K562 (cell line): ENCODE results near the gene WARS2. TPM values are rescaled to one million over a fixed set of nuclear protein-coding genes. Genes with fewer than 3 reads are reported as not detected.

Experiments
- BRD9 ChIP-seq: fragments of 450-650 bp; IDR thresholded peaks from 2 replicates; pipeline ENCODE4 v1.6.1; 2018; ENCODE audit warnings: low read depth; ENCODE audit not compliant: partially characterized antibody
- CAMTA2 ChIP-seq: fragments of 250-450 bp; sonication (Bioruptor Pico); conservative IDR thresholded peaks from 2 replicates; pipeline ENCODE4 v1.5.1; 2022
- CREM ChIP-seq: IDR thresholded peaks from 2 replicates; pipeline ENCODE4 v1.6.1; 2014; ENCODE audit warnings: antibody characterized with exemption, low read depth
- ELF1 ChIP-seq: fragments of 200-800 bp; sonication (Bioruptor generic); IDR thresholded peaks from 2 replicates; pipeline ENCODE4 v1.6.1; 2016; ENCODE audit warnings: missing genetic modification characterization, missing compliant biosample characterization
- FOXK2 ChIP-seq, 2 experiments: fragments of 450-650 bp; IDR thresholded peaks in 1 of 2; conservative IDR thresholded peaks in 1 of 2; 2 replicates each; pipeline ENCODE4 v1.6.1; 2016; ENCODE audit warnings: low read depth in 2 of 2, mild to moderate bottlenecking in 1 of 2
- FOXP1 ChIP-seq: sonication (generic); formaldehyde crosslinking; IDR thresholded peaks from 2 replicates; pipeline ENCODE4 v1.8.0; 2022; ENCODE audit warnings: mild to moderate bottlenecking, missing genetic modification reagents
- NR2C1 ChIP-seq, 2 experiments: fragments of 450-650 bp; IDR thresholded peaks; 2 replicates each; pipeline ENCODE4 v1.6.1; 2017; ENCODE audit warnings: mild to moderate bottlenecking in 2 of 2, antibody characterized with exemption in 1 of 2, inconsistent platforms in 1 of 2, missing compliant biosample characterization in 1 of 2, missing genetic modification characterization in 1 of 2
- PML ChIP-seq: IDR thresholded peaks from 2 replicates; pipeline ENCODE4 v1.6.1; 2012; ENCODE audit warnings: low read length, inconsistent platforms
- SNIP1 ChIP-seq: fragments of 450-650 bp; IDR thresholded peaks from 2 replicates; pipeline ENCODE4 v1.7.1; 2017; ENCODE audit warnings: low read depth, mild to moderate bottlenecking
- SRSF3 ChIP-seq: fragments of 200-400 bp; formaldehyde crosslinking; IDR thresholded peaks from 2 replicates; pipeline ENCODE4 v1.6.1; 2016; ENCODE audit warnings: mild to moderate bottlenecking, low read length, moderate library complexity; ENCODE audit not compliant: insufficient read depth
- ZFP36 ChIP-seq: fragments of 150-350 bp; IDR thresholded peaks from 2 replicates; pipeline ENCODE4 v1.6.1; 2018; ENCODE audit warnings: low read length, low read depth; ENCODE audit not compliant: partially characterized antibody
- ZNF23 ChIP-seq: fragments of 250-450 bp; sonication (Bioruptor Pico); IDR thresholded peaks from 2 replicates; pipeline ENCODE4 v1.4.0; 2020; ENCODE audit warnings: mild to moderate bottlenecking
- ZNF263 ChIP-seq: sonication (generic); formaldehyde crosslinking; IDR thresholded peaks from 2 replicates; pipeline ENCODE4 v1.8.0; 2022; ENCODE audit warnings: mild to moderate bottlenecking, missing genetic modification reagents, borderline replicate concordance
- ZNF41 ChIP-seq: fragments of 250-450 bp; sonication (Bioruptor Pico); conservative IDR thresholded peaks from 2 replicates; pipeline ENCODE4 v1.4.0; 2020; ENCODE audit warnings: mild to moderate bottlenecking
- polyA plus RNA-seq, 8 experiments: library from polyadenylated mRNA; depleted of rRNA in 4 of 8; stranded (reverse) in 5 of 8; unstranded in 3 of 8; fragments of >200 nt; fragmentation: Nextera tagmentation in 2 of 8; fragmentation: Illumina TruSeq in 1 of 8; extraction: Ambion mirVana in 2 of 8; extraction: Trizol in 1 of 8; gene quantifications; 2 replicates each; pipeline versions ENCODE4 v1.2.1 to v1.2.3, GENCODE V29; 2011 to 2014; ENCODE audit warnings: inconsistent platforms in 1 of 8, missing spikeins in 1 of 8
- total RNA-seq, 7 experiments: library from RNA; depleted of rRNA in 6 of 7; stranded (reverse); fragments of >200 nt in 6 of 7; fragmentation: Illumina TruSeq in 2 of 7; extraction: Trizol in 2 of 7; gene quantifications; 2 replicates each; pipeline versions ENCODE4 v1.2.1 to v1.2.3, GENCODE V29; 2011 to 2021; ENCODE audit warnings: low replicate concordance in 1 of 7
- TF ChIP-seq, protein P1 (sequence below), 2 experiments: IDR thresholded peaks; 2 replicates each; pipeline ENCODE4 v1.6.1; 2011; ENCODE audit warnings: borderline replicate concordance in 1 of 2, control low read depth in 1 of 2, low read depth in 1 of 2, low read length in 1 of 2, mild to moderate bottlenecking in 1 of 2, mixed read lengths in 1 of 2, moderate library complexity in 1 of 2; ENCODE audit not compliant: insufficient read depth in 1 of 2, insufficient read length in 1 of 2, poor library complexity in 1 of 2, severe bottlenecking in 1 of 2; ENCODE audit errors: extremely low read depth in 1 of 2
- TF ChIP-seq, protein P2 (sequence below): IDR thresholded peaks from 2 replicates; pipeline ENCODE4 v1.6.1; 2011; ENCODE audit warnings: borderline replicate concordance, low read depth, mild to moderate bottlenecking, moderate library complexity, low read length; ENCODE audit not compliant: insufficient read depth, poor library complexity, severe bottlenecking
- TF ChIP-seq, protein P3 (sequence below): fragments of 250-450 bp; sonication (Bioruptor Pico); IDR thresholded peaks from 2 replicates; pipeline ENCODE4 v1.8.0; 2022; ENCODE audit warnings: moderate library complexity, mild to moderate bottlenecking, inconsistent platforms
- TF ChIP-seq, protein P4 (sequence below): fragments of 450-650 bp; formaldehyde crosslinking; IDR thresholded peaks from 2 replicates; pipeline ENCODE4 v1.4.0; 2020; ENCODE audit warnings: mild to moderate bottlenecking, moderate library complexity
- TF ChIP-seq, protein P5 (sequence below): sonication (generic); formaldehyde crosslinking; IDR thresholded peaks from 2 replicates; pipeline ENCODE4 v1.8.0; 2022; ENCODE audit warnings: mild to moderate bottlenecking, missing genetic modification reagents

WARS2 gene
- total and polyA plus RNA-seq, 9 of the 15 experiments (the other 6 are each of a cell fraction or from before 2014, with no cell fraction given): 5.7 to 18.0 (median 16.9) TPM

DNA sequence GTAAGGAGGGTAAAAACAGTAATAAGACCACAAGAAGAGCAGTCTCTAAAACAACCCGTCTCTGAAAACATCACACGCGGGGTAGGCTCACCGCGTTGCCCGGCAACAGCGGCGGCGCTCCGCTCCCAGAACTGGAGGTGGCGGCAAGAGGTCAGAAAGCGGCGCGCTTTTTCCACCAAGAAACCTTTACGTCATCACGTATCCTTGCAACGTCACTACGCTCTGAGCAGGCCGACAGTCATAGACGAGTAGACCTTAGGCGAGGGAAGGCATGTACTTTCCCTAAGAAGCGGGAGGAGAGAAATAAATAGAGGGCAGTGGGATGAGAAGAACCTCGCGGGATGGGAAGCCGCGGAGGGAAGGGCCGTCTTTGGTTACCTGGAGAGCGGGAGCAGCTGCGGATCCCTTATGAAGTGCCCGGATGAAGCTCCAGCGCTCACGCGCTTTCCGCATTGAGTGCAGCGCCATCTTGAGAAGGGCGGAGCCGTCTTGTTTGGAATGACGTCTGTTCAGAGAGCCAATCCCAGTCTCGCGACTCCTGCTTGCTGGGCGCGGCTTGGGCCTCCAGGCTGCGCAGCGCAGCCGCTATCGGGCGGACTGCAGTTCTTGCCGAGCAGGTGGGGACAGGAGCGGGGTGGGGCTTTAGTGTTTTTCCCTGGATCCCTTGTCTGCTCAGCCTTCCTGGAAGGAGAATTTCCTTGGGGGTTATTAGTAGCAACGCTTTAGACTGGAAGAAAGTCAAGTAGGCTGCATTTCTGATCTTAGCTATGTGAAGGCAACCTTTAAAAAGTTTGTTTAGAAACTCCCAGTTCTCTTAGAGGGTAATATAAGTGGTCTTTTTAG is at the start of gene WARS2 (continued):
- TF ChIP-seq, protein P1, sequence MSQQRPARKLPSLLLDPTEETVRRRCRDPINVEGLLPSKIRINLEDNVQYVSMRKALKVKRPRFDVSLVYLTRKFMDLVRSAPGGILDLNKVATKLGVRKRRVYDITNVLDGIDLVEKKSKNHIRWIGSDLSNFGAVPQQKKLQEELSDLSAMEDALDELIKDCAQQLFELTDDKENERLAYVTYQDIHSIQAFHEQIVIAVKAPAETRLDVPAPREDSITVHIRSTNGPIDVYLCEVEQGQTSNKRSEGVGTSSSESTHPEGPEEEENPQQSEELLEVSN (IDR thresholded peaks at IDR 0.05; ENCODE audit: borderline replicate concordance in 1 of 2, extremely low read depth in 1 of 2, insufficient read depth in 1 of 2, insufficient read length in 1 of 2, low read depth in 1 of 2, low read length in 1 of 2, poor library complexity in 1 of 2, severe bottlenecking in 1 of 2): peak; percentile 46 to 70
- TF ChIP-seq ZNF23: no peak
- TF ChIP-seq CAMTA2: peak; percentile 74; the same call in 1 of the 2 replicates
- no peak for TF ChIP-seq ZFP36
- TF ChIP-seq SNIP1: no peak
- TF ChIP-seq FOXK2 (conservative IDR thresholded peaks at IDR 0.05 in 1 of 2, IDR thresholded peaks at IDR 0.05 in 1 of 2; ENCODE audit: low read depth in 2 of 2): peak; percentile 56 to 76; a peak in 3 of 4 replicates
- TF ChIP-seq, protein P2, sequence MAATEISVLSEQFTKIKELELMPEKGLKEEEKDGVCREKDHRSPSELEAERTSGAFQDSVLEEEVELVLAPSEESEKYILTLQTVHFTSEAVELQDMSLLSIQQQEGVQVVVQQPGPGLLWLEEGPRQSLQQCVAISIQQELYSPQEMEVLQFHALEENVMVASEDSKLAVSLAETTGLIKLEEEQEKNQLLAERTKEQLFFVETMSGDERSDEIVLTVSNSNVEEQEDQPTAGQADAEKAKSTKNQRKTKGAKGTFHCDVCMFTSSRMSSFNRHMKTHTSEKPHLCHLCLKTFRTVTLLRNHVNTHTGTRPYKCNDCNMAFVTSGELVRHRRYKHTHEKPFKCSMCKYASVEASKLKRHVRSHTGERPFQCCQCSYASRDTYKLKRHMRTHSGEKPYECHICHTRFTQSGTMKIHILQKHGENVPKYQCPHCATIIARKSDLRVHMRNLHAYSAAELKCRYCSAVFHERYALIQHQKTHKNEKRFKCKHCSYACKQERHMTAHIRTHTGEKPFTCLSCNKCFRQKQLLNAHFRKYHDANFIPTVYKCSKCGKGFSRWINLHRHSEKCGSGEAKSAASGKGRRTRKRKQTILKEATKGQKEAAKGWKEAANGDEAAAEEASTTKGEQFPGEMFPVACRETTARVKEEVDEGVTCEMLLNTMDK: peak; percentile 10
- TF ChIP-seq, protein P3, sequence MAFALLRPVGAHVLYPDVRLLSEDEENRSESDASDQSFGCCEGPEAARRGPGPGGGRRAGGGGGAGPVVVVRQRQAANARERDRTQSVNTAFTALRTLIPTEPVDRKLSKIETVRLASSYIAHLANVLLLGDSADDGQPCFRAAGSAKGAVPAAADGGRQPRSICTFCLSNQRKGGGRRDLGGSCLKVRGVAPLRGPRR (CRISPR knock-in tag): no peak
- peak; percentile 79 for TF ChIP-seq NR2C1 (IDR thresholded peaks at IDR 0.05)
- peak; percentile 86 for TF ChIP-seq NR2C1 (tag; IDR thresholded peaks at IDR 0.05)
- TF ChIP-seq ELF1 (tag): peak; percentile 84; the same call in 1 of the 2 replicates
- TF ChIP-seq PML: peak; percentile 92
- TF ChIP-seq ZNF263 (CRISPR knock-in tag): 0 out of 2 replicates have a peak, but pooled peaks have one; percentile 47
- peak; percentile 75 for TF ChIP-seq BRD9
- TF ChIP-seq, protein P4, sequence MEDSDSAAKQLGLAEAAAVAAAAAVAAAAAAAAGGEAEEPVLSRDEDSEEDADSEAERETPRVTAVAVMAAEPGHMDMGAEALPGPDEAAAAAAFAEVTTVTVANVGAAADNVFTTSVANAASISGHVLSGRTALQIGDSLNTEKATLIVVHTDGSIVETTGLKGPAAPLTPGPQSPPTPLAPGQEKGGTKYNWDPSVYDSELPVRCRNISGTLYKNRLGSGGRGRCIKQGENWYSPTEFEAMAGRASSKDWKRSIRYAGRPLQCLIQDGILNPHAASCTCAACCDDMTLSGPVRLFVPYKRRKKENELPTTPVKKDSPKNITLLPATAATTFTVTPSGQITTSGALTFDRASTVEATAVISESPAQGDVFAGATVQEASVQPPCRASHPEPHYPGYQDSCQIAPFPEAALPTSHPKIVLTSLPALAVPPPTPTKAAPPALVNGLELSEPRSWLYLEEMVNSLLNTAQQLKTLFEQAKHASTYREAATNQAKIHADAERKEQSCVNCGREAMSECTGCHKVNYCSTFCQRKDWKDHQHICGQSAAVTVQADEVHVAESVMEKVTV: no peak
- no peak for TF ChIP-seq SRSF3
- TF ChIP-seq, protein P5, sequence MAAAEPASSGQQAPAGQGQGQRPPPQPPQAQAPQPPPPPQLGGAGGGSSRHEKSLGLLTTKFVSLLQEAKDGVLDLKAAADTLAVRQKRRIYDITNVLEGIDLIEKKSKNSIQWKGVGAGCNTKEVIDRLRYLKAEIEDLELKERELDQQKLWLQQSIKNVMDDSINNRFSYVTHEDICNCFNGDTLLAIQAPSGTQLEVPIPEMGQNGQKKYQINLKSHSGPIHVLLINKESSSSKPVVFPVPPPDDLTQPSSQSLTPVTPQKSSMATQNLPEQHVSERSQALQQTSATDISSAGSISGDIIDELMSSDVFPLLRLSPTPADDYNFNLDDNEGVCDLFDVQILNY (CRISPR knock-in tag): no peak
- 0 out of 2 replicates have a peak, but pooled peaks have one; percentile 58 for TF ChIP-seq FOXP1
- peak; percentile 97 for TF ChIP-seq CREM
- peak; percentile 62; the same call in 1 of the 2 replicates for TF ChIP-seq ZNF41
